HEK293 (cell line): ENCODE data around the gene FBXW2.

ENCODE experiments used
- CTCF ChIA-PET: fragments of 350-600 bp; formaldehyde crosslinking; extraction: SDS; loops from one replicate; lab custom pipeline; 2021; ENCODE audit warnings: antibody characterized with exemption; lab: Yijun Ruan, JAX
- POLR2A ChIA-PET: fragments of 300-600 bp; formaldehyde crosslinking; extraction: SDS; loops from one replicate; lab custom pipeline; 2020; ENCODE audit warnings: antibody characterized with exemption, inconsistent platforms; lab: Yijun Ruan, JAX
- H3K27ac ChIP-seq: fragments of 200-500 bp; sonication (Bioruptor generic); 2 replicates; pipeline ENCODE4 v1.5.1; 2014; ENCODE audit warnings: low read depth, low read length, control low read depth, inconsistent platforms; ENCODE audit errors: extremely low read depth
- H3K36me3 ChIP-seq, 2 experiments: fragments of 200-500 bp in 1 of 2; sonication (Bioruptor generic) in 1 of 2; 1 replicate in 1 of 2; 2 replicates in 1 of 2; pipeline ENCODE4 v1.5.1; 2014 to 2017; ENCODE audit warnings: inconsistent platforms in 2 of 2, low read length in 2 of 2; ENCODE audit not compliant: control insufficient read depth in 2 of 2, insufficient read depth in 1 of 2
- H3K4me1 ChIP-seq: fragments of 200-500 bp; sonication (Bioruptor generic); 2 replicates; pipeline ENCODE4 v1.5.1; 2014; ENCODE audit warnings: mild to moderate bottlenecking, low read length, inconsistent platforms; ENCODE audit not compliant: control insufficient read depth, insufficient read depth
- H3K4me3 ChIP-seq: 2 replicates; pipeline ENCODE4 v1.5.1; 2011; ENCODE audit warnings: low read depth, mild to moderate bottlenecking, control low read depth, low read length, moderate library complexity
- H3K9me3 ChIP-seq: fragments of 200-500 bp; sonication (Bioruptor generic); 2 replicates; pipeline ENCODE4 v1.5.1; 2014; ENCODE audit warnings: low read depth, low read length, inconsistent platforms; ENCODE audit not compliant: control insufficient read depth, insufficient read depth
- MZF1 ChIP-seq: fragments of 450-650 bp; formaldehyde crosslinking; IDR thresholded peaks from 2 replicates; pipeline ENCODE4 v1.5.1; 2017; ENCODE audit warnings: missing biosample characterization, missing genetic modification characterization, borderline replicate concordance
- ZFP37 ChIP-seq: fragments of 450-650 bp; formaldehyde crosslinking; IDR thresholded peaks from 2 replicates; pipeline ENCODE4 v1.5.1; 2016; ENCODE audit warnings: missing biosample characterization, missing genetic modification characterization
- ZNF16 ChIP-seq: fragments of 450-650 bp; formaldehyde crosslinking; IDR thresholded peaks from 2 replicates; pipeline ENCODE4 v1.5.1; 2016; ENCODE audit warnings: low read depth, missing biosample characterization, missing genetic modification characterization
- ZNF221 ChIP-seq: fragments of 450-650 bp; formaldehyde crosslinking; IDR thresholded peaks from 2 replicates; pipeline ENCODE4 v1.5.1; 2017; ENCODE audit warnings: missing biosample characterization, missing genetic modification characterization, borderline replicate concordance
- ZNF311 ChIP-seq: fragments of 450-650 bp; formaldehyde crosslinking; IDR thresholded peaks from 2 replicates; pipeline ENCODE4 v1.5.1; 2017; ENCODE audit warnings: missing biosample characterization, missing genetic modification characterization, borderline replicate concordance
- ZNF341 ChIP-seq: fragments of 450-650 bp; formaldehyde crosslinking; IDR thresholded peaks from 2 replicates; pipeline ENCODE4; 2016; ENCODE audit warnings: low read depth, missing biosample characterization, missing genetic modification characterization
- ZNF48 ChIP-seq: fragments of 450-650 bp; formaldehyde crosslinking; IDR thresholded peaks from 2 replicates; pipeline ENCODE4 v1.5.1; 2016; ENCODE audit warnings: missing biosample characterization, missing genetic modification characterization
- ZNF501 ChIP-seq: fragments of 450-650 bp; formaldehyde crosslinking; IDR thresholded peaks from 2 replicates; pipeline ENCODE4 v1.5.1; 2016; ENCODE audit warnings: missing biosample characterization, missing genetic modification characterization
- ZNF529 ChIP-seq: fragments of 450-650 bp; formaldehyde crosslinking; IDR thresholded peaks from 2 replicates; pipeline ENCODE4 v1.5.1; 2017; ENCODE audit warnings: missing genetic modification characterization, missing biosample characterization; ENCODE audit not compliant: insufficient replicate concordance
- ZNF544 ChIP-seq: fragments of 450-650 bp; formaldehyde crosslinking; IDR thresholded peaks from 2 replicates; pipeline ENCODE4 v1.5.0; 2017; ENCODE audit warnings: missing biosample characterization, missing genetic modification characterization
- ZNF624 ChIP-seq: fragments of 450-650 bp; formaldehyde crosslinking; IDR thresholded peaks from 2 replicates; pipeline ENCODE4 v1.5.1; 2017; ENCODE audit warnings: missing biosample characterization, missing genetic modification characterization
- ZNF626 ChIP-seq: fragments of 450-650 bp; sonication (Bioruptor Pico); formaldehyde crosslinking; IDR thresholded peaks from 2 replicates; pipeline ENCODE4 v1.5.1; 2018; ENCODE audit warnings: missing biosample characterization, missing genetic modification characterization, inconsistent platforms
- ZNF664 ChIP-seq: fragments of 450-650 bp; formaldehyde crosslinking; IDR thresholded peaks from 2 replicates; pipeline ENCODE4 v1.5.1; 2016; ENCODE audit warnings: missing biosample characterization, missing genetic modification characterization
- ZNF76 ChIP-seq: fragments of 450-650 bp; formaldehyde crosslinking; IDR thresholded peaks from 2 replicates; pipeline ENCODE4; 2016; ENCODE audit warnings: low read depth, missing biosample characterization, missing genetic modification characterization, borderline replicate concordance
- TF ChIP-seq, protein P1 (sequence below): fragments of 450-650 bp; formaldehyde crosslinking; IDR thresholded peaks from 2 replicates; pipeline ENCODE4 v1.5.1; 2016; ENCODE audit warnings: missing biosample characterization, missing genetic modification characterization
- TF ChIP-seq, protein P2 (sequence below): fragments of 450-650 bp; formaldehyde crosslinking; IDR thresholded peaks from 2 replicates; pipeline ENCODE4 v1.5.1; 2016; ENCODE audit warnings: missing biosample characterization, missing genetic modification characterization
- TF ChIP-seq, protein P3 (sequence below): fragments of 450-650 bp; formaldehyde crosslinking; IDR thresholded peaks from 2 replicates; pipeline ENCODE4 v1.5.1; 2017; ENCODE audit warnings: missing biosample characterization, missing genetic modification characterization
- TF ChIP-seq, protein P4 (sequence below): fragments of 450-650 bp; formaldehyde crosslinking; IDR thresholded peaks from 2 replicates; pipeline ENCODE4 v1.5.1; 2017; ENCODE audit warnings: missing biosample characterization, missing genetic modification characterization
- TF ChIP-seq, protein P5 (sequence below): fragments of 450-650 bp; formaldehyde crosslinking; IDR thresholded peaks from 2 replicates; pipeline ENCODE4 v1.5.1; 2016; ENCODE audit warnings: missing biosample characterization, missing genetic modification characterization

The FBXW2 gene

DNA sequence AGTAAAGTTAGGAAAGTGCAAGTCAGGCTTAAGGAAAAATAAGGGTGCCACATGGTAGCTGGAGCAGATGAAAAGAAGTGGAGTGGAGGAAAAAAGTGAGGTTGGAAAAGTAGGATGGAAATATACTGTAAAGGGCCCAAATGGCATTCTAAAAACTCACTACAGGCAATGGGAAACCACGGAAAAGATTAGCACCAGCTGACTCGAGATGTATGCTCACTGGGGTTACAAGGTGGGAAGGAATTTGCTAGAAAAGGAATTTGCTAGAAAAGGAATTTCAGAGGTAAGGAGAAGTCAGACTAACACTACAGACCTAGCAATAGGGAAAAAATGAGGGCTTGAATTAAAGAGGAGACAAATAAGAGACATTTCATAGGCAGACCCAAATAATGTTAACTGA, 45.9 kb upstream of the FBXW2 start (continued):
- TF ChIP-seq ZNF626 (tag by site-specific recombination), result no peak

DNA sequence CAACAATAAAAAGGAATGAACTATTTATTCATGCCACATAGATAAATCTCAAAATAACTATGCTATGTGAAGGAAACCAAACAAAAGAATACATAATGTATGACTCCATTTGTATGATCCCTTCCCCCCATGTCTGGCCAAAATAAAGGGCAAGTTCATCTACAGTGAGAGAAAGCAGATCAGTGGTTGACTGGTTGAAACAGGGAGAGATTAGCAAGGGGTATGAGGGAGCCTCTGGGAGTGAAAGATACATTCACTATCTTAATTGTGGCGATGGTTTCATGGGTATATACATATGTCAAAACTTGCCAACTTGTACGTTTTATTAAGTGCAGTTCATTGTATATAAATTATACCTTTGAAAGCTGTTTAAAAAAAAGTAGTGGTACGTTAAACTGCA, 44.7 kb upstream of the FBXW2 start:
- H3K36me3 ChIP-seq, result no peaks in the 10 kb centered on the region
- no peaks in the 10 kb centered on the region for H3K4me1 ChIP-seq
- ChIA-PET CTCF (interaction anchor here (0.5 kb wide), 1 partner anchor 133 kb away, joined by 4 read pairs; no protein-coding TSS in a partner anchor), POLR2A (no interaction called here)
- H3K9me3 ChIP-seq, result no peaks in the 10 kb centered on the region
- TF ChIP-seq ZNF311 (tag by site-specific recombination), result no peak
- TF ChIP-seq ZFP37 (tag by site-specific recombination), result no peak
- TF ChIP-seq ZNF664, result no peak
- no peak for TF ChIP-seq ZNF48 (tag by site-specific recombination)
- TF ChIP-seq ZNF626 (tag by site-specific recombination), result no peak
- no peak overlapping the region for H3K4me3 ChIP-seq
- no peak overlapping the region for H3K27ac ChIP-seq

DNA sequence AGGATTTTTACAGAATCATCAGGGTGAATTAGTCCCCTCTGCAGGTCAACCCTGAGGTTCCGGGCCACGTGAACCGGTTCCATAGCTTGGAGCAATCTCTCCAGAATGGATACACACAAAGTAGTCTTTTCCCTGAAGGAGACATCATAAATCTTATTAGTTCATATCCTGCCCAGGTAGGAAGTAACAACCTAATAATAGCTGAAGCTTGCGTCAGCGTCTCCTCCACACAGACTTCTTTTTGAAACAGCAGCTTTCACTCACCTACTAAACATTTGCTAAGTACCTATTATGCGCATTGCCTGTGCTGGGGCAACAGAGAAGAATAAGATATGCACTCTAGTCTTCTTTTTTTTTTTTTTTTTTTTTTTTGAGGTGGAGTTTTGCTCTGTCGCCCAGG, 40.1 kb upstream of the FBXW2 start:
- CTCF ChIA-PET, result interaction anchor here (1.0 to 2.2 kb wide), 2 partner anchors 77 to 104 kb away, joined by 6 to 7 read pairs; no protein-coding TSS in a partner anchor

DNA sequence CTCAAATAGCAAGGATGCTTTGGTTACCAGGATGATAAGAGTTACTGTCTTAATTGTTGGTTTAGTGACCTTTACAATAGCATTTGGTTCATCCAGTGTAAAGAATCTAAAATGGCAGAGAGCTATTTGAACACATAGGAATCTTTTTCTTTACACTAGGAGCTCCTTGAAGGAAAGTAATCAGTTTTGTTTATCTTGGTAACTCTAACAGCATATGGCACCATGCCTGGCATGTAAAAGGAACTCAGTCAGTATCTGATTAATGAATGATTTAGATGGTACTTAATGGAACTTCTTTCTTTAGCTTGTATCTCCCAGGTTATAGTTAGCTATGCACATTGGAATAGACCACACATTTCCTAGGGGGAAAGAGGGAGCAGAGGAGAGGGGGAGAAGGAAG, 39.6 kb upstream of the FBXW2 start:
- ChIA-PET CTCF (interaction anchor here (1.0 to 2.2 kb wide), 2 partner anchors 77 to 104 kb away, joined by 6 to 7 read pairs; no protein-coding TSS in a partner anchor), POLR2A (no interaction called here)
- Histone ChIP-seq H3K4me1 (no peaks in the 10 kb centered on the region), H3K27ac (no peak overlapping the region), H3K4me3 (no peak overlapping the region), H3K9me3 (no peaks in the 10 kb centered on the region), H3K36me3 (no peaks in the 10 kb centered on the region)
- TF ChIP-seq ZNF76 (tag by site-specific recombination), result no peak
- no peak for TF ChIP-seq ZNF341
- TF ChIP-seq, protein P1, sequence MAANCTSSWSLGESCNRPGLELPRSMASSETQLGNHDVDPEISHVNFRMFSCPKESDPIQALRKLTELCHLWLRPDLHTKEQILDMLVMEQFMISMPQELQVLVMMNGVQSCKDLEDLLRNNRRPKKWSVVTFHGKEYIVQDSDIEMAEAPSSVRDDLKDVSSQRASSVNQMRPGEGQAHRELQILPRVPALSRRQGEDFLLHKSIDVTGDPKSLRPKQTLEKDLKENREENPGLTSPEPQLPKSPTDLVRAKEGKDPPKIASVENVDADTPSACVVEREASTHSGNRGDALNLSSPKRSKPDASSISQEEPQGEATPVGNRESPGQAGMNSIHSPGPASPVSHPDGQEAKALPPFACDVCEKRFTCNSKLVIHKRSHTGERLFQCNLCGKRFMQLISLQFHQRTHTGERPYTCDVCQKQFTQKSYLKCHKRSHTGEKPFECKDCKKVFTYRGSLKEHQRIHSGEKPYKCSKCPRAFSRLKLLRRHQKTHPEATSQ (tag by site-specific recombination), result no peak
- TF ChIP-seq ZNF529, result no peak
- no peak for TF ChIP-seq ZNF624 (tag by site-specific recombination)
- no peak for TF ChIP-seq ZNF664
- TF ChIP-seq, protein P2, sequence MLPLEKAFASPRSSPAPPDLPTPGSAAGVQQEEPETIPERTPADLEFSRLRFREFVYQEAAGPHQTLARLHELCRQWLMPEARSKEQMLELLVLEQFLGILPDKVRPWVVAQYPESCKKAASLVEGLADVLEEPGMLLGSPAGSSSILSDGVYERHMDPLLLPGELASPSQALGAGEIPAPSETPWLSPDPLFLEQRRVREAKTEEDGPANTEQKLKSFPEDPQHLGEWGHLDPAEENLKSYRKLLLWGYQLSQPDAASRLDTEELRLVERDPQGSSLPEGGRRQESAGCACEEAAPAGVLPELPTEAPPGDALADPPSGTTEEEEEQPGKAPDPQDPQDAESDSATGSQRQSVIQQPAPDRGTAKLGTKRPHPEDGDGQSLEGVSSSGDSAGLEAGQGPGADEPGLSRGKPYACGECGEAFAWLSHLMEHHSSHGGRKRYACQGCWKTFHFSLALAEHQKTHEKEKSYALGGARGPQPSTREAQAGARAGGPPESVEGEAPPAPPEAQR, result no peak
- TF ChIP-seq, protein P3, sequence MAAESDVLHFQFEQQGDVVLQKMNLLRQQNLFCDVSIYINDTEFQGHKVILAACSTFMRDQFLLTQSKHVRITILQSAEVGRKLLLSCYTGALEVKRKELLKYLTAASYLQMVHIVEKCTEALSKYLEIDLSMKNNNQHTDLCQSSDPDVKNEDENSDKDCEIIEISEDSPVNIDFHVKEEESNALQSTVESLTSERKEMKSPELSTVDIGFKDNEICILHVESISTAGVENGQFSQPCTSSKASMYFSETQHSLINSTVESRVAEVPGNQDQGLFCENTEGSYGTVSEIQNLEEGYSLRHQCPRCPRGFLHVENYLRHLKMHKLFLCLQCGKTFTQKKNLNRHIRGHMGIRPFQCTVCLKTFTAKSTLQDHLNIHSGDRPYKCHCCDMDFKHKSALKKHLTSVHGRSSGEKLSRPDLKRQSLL (tag by site-specific recombination), result no peak
- TF ChIP-seq MZF1 (tag by site-specific recombination), result no peak
- no peak for TF ChIP-seq ZNF544 (tag by site-specific recombination)
- TF ChIP-seq ZFP37 (tag by site-specific recombination), result no peak
- TF ChIP-seq, protein P4, sequence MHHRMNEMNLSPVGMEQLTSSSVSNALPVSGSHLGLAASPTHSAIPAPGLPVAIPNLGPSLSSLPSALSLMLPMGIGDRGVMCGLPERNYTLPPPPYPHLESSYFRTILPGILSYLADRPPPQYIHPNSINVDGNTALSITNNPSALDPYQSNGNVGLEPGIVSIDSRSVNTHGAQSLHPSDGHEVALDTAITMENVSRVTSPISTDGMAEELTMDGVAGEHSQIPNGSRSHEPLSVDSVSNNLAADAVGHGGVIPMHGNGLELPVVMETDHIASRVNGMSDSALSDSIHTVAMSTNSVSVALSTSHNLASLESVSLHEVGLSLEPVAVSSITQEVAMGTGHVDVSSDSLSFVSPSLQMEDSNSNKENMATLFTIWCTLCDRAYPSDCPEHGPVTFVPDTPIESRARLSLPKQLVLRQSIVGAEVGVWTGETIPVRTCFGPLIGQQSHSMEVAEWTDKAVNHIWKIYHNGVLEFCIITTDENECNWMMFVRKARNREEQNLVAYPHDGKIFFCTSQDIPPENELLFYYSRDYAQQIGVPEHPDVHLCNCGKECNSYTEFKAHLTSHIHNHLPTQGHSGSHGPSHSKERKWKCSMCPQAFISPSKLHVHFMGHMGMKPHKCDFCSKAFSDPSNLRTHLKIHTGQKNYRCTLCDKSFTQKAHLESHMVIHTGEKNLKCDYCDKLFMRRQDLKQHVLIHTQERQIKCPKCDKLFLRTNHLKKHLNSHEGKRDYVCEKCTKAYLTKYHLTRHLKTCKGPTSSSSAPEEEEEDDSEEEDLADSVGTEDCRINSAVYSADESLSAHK, result no peak

More for the DNA sequence above, 40.1 kb upstream of the FBXW2 start:
- Histone ChIP-seq H3K9me3 (no peaks in the 10 kb centered on the region), H3K4me3 (no peak overlapping the region), H3K36me3 (no peaks in the 10 kb centered on the region), H3K27ac (no peak overlapping the region), H3K4me1 (no peaks in the 10 kb centered on the region)
- POLR2A ChIA-PET, result no interaction called here
- TF ChIP-seq ZNF16 (tag by site-specific recombination) (no peak), ZNF221 (no peak), ZNF501 (no peak)
- TF ChIP-seq, protein P5, sequence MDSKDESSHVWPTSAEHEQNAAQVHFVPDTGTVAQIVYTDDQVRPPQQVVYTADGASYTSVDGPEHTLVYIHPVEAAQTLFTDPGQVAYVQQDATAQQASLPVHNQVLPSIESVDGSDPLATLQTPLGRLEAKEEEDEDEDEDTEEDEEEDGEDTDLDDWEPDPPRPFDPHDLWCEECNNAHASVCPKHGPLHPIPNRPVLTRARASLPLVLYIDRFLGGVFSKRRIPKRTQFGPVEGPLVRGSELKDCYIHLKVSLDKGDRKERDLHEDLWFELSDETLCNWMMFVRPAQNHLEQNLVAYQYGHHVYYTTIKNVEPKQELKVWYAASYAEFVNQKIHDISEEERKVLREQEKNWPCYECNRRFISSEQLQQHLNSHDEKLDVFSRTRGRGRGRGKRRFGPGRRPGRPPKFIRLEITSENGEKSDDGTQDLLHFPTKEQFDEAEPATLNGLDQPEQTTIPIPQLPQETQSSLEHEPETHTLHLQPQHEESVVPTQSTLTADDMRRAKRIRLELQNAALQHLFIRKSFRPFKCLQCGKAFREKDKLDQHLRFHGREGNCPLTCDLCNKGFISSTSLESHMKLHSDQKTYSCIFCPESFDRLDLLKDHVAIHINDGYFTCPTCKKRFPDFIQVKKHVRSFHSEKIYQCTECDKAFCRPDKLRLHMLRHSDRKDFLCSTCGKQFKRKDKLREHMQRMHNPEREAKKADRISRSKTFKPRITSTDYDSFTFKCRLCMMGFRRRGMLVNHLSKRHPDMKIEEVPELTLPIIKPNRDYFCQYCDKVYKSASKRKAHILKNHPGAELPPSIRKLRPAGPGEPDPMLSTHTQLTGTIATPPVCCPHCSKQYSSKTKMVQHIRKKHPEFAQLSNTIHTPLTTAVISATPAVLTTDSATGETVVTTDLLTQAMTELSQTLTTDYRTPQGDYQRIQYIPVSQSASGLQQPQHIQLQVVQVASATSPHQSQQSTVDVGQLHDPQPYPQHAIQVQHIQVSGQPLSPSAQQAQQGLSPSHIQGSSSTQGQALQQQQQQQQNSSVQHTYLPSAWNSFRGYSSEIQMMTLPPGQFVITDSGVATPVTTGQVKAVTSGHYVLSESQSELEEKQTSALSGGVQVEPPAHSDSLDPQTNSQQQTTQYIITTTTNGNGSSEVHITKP (tag by site-specific recombination), result 0 out of 2 replicates have a peak, but pooled peaks have one; percentile 3
